GM12891 (cell line): ENCODE data around the gene CASTOR2.

ENCODE experiments used
- POLR2A ChIP-seq: IDR thresholded peaks from 2 replicates; pipeline ENCODE4 v1.6.1; 2011; ENCODE audit warnings: low read depth, low read length, control low read depth
- POLR2AphosphoS5 ChIP-seq: IDR thresholded peaks from 2 replicates; pipeline ENCODE4 v1.6.1; 2011; ENCODE audit warnings: low read depth, low read length, control low read depth
- POU2F2 ChIP-seq: IDR thresholded peaks from 2 replicates; pipeline ENCODE4 v1.6.1; 2011; ENCODE audit warnings: low read depth, mild to moderate bottlenecking, control low read depth, low read length, moderate library complexity
- SPI1 ChIP-seq: IDR thresholded peaks from 2 replicates; pipeline ENCODE4 v1.6.1; 2011; ENCODE audit warnings: low read depth, low read length, control low read depth
- TAF1 ChIP-seq: IDR thresholded peaks from 2 replicates; pipeline ENCODE4 v1.6.1; 2011; ENCODE audit warnings: low read depth, low read length, control low read depth

DNA sequence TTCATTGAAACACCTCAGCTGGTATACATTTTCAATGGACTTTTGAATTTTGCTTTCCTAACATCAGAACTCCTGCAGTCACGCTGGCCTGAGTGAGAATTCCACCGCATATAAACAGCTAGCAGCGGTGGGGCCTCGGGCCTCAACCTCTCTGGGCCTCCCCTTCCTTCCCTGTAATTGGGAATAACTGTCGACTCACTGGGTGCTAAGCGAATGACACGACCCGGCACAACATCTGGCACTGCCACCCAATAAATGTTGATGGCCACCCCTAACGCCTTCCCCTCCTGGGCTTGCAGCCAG, 108.4 kb downstream of the CASTOR2 start:
- TF ChIP-seq POLR2A (no peak), POLR2AphosphoS5 (no peak), TAF1 (no peak), SPI1 (no peak), POU2F2 (no peak)
